Measurements from ENCODE around the gene ADAMTS3.

GRCh38 chr4:72529148-72529822 lies 39.7 kb downstream of the ADAMTS3 start:
- TF ChIP-seq, protein P1, sequence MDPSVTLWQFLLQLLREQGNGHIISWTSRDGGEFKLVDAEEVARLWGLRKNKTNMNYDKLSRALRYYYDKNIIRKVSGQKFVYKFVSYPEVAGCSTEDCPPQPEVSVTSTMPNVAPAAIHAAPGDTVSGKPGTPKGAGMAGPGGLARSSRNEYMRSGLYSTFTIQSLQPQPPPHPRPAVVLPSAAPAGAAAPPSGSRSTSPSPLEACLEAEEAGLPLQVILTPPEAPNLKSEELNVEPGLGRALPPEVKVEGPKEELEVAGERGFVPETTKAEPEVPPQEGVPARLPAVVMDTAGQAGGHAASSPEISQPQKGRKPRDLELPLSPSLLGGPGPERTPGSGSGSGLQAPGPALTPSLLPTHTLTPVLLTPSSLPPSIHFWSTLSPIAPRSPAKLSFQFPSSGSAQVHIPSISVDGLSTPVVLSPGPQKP (IDR thresholded peaks at IDR 0.05; ENCODE audit: low read depth, low read length) = no peak
- TF ChIP-seq HDAC2 (IDR thresholded peaks at IDR 0.05) (no peak), HOXB5 (CRISPR knock-in tag; IDR thresholded peaks at IDR 0.05) (no peak), JUNB (IDR thresholded peaks at IDR 0.05) (no peak), RCOR1 (IDR thresholded peaks at IDR 0.05; ENCODE audit: low read depth, low read length) (no peak), CHD2 (IDR thresholded peaks at IDR 0.05; ENCODE audit: low read length, partially characterized antibody) (no peak), PHF8 (IDR thresholded peaks at IDR 0.05; ENCODE audit: borderline replicate concordance, low read depth) (no peak)
